HG02973 (cell line): Measurements from ENCODE around the gene FHIP1A.

Experiments
- ATAC-seq: cut with Tn5 transposase; IDR thresholded peaks from one replicate; pipeline ENCODE4 v1.9.1; 2021; ENCODE audit warnings: moderate library complexity; ENCODE audit not compliant: unreplicated experiment

Gene FHIP1A

DNA sequence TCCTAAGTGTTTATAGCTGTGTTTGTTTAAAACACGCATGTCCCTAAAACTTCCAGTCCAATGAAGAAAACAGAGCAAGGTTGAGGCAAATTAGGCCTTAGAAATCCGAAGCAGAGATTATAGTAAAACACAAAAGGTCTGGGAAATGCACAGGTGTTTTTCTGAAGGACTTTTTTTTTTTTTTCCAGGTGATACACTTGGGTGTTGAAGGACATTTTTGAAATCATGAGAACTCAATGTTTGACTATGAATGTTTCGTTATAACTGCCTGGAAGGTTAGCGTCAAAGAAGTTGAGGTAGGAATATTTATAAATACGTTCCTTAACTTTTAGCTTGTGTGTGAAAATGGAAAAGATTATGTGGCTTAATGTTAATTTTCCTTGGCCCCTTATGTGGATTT, 45.5 kb downstream of the FHIP1A start:
- ATAC-seq = no peak

DNA sequence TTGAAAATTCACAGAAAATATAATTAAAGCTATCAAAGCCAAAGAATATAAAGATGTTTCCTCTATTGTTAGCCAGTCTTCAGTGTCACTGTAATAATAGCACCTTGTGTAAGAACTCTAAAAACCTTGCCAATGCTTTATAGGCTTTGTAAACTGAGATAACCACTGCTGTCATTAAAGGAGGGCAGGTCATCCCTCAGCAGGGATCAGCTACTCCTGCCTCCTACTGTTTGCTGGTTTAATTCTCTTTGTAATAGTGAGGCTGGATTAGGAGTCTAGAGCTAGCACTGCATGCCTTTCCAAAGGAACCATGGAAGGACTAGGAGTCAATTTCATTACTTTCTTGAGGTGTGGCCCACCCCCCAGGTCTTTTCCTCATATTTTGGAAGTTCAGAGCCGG, 46.2 kb downstream of the FHIP1A start:
- ATAC-seq = no peak

GRCh38 chr4:151458148-151458547, 49.2 kb downstream of the FHIP1A start:
- ATAC-seq = no peak
